NOMO-1 treated with DMSO at 0.1 percent for 48 hours (cell line): ENCODE data around the gene CLDN9.

Experiments used
- DNase-seq: peaks from one replicate; lab custom pipeline; 2025; ENCODE audit not compliant: unreplicated experiment; lab: John Stamatoyannopoulos, UW

Gene CLDN9, protein sequence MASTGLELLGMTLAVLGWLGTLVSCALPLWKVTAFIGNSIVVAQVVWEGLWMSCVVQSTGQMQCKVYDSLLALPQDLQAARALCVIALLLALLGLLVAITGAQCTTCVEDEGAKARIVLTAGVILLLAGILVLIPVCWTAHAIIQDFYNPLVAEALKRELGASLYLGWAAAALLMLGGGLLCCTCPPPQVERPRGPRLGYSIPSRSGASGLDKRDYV

DNA sequence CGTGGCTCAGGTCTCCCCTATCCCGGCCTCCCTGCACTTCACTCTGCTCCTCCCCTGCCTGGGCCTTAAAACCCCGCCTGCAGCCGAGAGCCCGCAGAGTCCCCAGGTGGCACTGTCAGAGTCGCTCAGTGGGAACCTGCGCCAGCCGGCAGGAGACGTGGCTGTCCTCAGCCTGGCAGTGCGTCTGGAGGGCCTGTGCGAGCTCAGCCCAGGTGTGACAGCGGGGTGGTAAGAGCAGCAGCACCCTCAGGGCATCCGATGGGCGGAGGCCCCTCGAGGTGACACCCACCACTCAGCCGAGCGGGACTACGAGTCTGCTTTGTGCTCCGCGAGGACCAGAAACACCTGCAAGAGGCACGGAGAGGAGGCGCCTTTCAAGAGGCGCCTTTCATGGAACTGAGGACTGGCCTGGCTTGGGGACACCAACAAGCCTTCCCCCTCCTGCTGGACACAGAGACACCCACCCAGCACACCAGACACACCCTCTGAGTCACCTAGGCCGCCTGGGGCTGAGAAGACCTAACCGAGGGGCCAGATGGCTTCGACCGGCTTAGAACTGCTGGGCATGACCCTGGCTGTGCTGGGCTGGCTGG lies at the start of gene CLDN9:
TSS of gene CLDN9 (plus strand) at position 96 of the 593 bp plus-strand sequence. CDS start at position 536, 440 bp downstream.
- no peak for DNase-seq

DNA sequence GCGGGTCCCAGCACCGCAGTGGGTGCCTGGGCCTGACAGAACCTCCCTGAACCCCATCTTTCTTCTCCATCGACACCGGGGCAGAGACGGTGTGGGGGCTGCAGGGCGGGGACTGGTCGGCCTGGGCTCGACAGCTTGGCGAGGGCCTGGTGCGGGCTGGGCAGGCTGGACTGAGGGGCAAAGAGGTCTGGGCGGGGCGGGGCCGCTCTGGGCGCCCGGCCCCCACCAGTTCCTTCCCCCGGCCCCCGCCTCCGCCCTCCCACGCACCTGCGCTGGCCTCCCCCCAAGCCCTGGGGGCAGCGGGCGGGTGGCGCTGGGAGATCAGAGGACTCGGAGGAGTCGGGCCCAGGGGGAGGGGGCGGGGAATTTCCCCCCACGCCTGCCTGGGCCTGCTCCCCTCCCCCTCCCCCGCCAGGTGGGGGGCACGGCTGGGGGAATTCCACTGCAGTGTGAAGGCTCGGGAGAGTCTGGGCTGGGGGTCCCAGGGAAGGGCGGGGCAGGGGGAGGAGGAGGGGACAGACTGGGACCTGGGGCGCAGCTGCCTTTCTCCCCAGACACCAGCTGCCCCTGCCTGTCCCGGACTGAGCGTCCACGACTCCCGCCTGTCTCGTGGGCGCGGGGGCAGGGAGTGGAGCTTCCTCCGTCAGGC lies 49.5 kb upstream of the CLDN9 start:
- no peak for DNase-seq

DNA sequence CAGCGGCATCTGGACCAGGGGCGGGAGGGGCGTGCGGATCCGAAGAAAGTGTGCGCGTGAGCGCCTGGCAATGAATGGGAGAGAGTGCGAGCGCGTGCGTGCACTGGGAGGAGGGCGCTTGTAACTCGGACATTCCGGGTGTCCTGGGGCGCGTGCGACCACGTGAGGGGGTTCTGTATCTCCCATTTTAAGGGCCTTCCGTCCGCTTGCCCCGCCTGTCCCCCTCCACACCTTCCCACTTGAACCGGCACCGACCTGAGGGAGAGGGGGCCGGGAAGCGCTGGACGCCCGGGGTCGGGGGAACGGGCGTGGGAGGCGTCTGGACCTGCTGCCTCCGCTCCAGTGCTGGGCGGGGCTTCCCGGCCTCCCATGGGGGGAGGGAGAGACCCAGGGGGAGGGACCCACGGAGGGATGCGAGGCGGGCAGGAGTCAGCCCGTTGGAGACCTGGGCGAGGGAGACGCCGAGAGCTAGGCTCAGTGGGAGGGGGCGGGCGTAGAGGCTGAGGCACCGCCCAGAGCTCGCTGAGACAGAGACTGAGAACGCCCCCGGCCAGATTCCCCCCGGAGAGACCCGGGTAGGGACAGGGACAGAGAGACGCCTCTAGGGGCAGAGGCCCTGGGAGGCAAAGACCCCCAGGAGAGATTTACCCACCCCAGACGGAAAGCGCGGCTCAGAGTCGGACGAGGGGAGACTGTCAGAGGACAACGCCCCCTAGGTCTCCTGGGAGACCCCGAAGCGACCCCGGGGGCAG lies 48.8 kb upstream of the CLDN9 start, which contains the start of gene KREMEN2:
TSS of gene KREMEN2 (plus strand) at position 553 of the 752 bp plus-strand sequence. CDS start 246 bp downstream, outside the sequence.
- DNase-seq = no peak

DNA sequence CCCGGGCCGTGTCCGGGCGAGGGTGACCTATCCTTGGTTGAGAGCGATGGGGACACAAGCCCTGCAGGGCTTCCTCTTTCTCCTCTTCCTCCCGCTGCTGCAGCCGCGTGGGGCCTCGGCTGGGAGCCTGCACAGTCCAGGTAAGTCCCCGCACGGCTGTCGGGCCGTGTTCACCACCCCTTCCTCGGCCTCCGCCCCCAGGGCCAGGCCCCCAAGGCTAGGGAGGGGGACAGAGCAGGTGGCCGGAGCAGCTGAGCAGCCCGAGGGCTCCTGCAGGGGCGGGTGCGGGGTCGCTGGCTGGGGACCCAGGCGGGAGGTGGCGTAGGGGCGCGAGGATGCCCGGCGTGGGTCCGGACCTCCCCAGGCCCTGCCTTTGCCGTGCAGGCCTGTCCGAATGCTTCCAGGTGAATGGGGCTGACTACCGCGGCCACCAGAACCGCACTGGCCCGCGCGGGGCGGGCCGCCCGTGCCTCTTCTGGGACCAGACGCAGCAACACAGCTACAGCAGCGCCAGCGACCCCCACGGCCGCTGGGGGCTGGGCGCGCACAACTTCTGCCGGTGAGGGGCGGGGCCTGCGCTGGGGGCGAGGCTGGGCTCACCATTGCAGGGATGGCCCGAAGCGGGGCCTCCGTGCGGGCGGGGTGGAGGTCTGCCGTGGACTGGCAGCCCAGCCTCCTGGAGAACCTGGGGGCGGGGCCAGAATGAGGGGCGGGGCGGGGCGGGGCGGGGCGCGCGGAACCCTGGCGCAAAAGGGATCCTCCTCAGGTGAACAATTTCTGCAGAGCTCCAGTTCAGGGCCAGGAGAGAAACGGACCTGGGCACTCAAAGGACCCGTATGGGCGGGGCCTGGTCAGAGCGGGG lies 48.0 kb upstream of the CLDN9 start:
- peak; percentile 80 for DNase-seq

DNA sequence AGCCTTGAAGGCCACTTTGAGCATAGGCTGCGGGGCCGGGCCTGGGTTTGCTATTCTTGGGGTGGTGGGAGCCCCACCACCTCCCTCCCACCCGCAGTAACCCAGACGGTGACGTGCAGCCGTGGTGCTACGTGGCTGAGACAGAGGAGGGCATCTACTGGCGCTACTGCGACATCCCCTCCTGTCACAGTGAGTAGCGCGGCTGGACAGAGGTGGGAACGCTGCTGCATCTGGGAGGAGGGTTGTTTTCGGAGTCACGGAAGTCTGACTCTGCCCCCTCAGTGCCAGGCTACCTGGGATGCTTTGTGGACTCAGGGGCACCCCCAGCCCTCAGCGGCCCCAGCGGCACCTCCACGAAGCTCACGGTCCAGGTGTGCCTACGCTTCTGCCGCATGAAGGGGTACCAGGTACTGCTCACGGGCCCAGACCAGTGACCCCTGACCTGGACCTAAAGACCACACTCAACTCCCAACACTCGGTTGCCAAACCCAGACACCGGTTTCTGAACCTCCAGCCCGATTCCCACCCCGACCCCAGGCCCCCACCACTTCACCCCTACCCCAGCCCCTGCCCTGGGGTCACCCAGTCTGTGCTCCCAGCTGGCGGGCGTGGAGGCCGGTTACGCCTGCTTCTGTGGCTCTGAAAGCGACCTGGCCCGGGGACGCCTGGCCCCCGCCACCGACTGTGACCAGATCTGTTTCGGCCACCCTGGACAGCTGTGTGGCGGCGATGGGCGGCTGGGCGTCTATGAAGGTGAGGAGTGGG lies 46.5 kb upstream of the CLDN9 start:
- no peak for DNase-seq

DNA sequence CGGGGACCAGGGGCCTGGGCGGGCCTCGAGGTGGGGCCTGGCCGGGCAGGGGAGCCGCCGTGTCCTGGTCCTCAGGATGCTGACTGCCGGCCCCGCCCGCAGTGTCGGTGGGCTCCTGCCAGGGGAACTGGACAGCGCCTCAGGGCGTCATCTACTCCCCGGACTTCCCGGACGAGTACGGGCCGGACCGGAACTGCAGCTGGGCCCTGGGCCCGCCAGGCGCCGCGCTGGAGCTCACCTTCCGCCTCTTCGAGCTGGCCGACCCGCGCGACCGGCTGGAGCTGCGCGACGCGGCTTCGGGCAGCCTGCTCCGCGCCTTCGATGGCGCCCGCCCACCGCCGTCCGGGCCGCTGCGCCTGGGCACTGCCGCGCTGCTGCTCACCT lies 45.9 kb upstream of the CLDN9 start:
- DNase-seq = no peak

DNA sequence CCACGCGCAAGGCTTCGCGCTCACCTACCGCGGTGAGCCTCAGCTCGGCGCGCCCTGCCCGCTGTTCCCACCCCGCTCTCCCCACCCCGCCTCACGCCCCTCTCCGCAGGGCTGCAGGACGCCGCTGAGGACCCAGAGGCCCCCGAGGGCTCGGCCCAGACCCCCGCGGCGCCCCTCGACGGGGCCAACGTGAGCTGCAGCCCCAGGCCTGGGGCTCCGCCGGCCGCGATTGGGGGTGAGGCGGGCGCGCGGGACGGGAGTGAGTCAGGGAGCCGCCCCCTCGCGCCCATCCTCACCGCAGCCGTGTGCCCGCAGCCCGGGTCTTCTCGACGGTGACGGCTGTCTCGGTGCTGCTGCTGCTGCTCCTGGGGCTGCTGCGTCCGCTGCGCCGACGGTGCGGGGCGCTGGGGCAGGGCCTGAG lies 45.5 kb upstream of the CLDN9 start:
- no peak for DNase-seq

DNA sequence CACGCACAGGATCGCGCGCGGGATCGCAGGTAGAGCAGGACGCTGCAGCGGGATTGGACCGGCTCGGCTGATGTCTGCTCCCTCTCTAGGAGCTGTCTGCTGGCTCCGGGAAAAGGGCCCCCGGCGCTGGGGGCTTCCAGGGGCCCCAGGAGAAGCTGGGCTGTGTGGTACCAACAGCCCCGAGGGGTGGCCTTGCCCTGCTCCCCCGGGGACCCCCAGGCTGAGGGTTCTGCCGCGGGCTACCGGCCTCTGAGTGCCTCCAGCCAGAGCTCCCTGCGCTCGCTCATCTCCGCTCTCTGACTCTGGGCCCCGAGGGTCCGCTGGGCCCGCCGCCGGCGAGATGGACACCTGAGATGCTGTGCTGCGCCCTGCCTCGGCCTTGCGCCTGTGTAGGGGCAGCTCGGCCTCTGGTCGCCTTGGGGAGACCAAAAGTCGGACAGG lies 45.0 kb upstream of the CLDN9 start:
- no peak for DNase-seq

DNA sequence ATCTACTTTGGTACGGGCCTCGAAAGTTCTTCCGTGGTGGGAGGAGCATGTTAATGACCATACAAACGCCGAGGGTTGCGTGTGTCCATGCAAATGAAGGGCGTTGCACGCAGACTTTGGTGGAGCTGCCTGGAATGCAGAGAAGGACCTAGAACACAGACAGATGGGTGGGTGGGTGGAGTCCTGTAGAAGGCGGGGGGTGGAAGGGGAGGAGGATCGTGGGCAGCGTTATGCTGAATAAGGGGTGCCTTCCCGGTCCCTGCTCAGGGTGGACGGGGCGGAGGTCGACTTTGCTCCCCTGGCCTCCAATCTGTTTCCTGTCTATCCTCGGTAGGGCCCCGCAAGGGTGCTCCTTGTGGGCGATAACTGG lies 44.4 kb upstream of the CLDN9 start:
- peak; percentile 65 for DNase-seq

DNA sequence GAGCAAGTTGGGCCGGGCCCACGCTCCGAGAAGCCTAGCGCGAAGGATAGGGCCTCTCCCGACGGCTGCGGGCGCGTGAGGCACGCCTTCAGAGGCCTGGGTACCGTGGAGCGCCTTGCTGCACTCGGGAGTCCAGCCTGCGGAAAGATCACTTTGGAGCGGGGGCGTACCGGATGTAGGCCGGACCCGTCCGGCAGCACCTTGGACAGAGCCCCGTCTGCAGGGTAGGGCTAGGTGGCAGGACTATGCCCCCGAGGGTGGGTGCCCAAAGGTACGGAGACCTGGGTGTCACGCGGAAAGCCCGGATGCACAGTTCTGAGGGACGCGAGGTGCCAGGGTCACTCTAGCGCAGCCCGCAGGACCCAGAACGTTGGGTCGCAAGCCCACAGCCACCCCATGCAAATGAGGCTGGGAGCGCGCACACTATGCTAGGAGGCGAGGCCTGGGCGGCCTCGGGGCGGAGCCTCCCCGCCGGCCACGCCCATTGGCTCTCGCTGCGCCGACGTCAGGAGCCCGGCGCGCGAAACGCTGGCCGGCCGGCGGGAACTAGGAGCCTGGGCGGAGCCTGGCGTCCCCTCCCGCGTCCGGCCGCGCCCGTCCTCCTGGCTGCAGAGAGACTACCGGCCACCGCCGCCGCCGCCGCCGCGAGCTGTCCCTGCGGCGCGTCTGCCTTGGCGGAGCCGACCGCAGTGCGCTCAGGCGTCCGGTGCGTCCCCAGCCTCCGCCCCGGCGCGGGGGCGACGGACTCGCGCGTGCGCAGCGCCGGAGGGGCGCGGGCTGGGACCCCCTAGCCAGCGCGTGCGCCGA lies 43.8 kb upstream of the CLDN9 start, which contains the start of gene PAQR4:
TSS of gene PAQR4 (plus strand) at position 611 of the 807 bp plus-strand sequence. CDS start 327 bp downstream, outside the sequence.
- DNase-seq = peak; percentile 87

DNA sequence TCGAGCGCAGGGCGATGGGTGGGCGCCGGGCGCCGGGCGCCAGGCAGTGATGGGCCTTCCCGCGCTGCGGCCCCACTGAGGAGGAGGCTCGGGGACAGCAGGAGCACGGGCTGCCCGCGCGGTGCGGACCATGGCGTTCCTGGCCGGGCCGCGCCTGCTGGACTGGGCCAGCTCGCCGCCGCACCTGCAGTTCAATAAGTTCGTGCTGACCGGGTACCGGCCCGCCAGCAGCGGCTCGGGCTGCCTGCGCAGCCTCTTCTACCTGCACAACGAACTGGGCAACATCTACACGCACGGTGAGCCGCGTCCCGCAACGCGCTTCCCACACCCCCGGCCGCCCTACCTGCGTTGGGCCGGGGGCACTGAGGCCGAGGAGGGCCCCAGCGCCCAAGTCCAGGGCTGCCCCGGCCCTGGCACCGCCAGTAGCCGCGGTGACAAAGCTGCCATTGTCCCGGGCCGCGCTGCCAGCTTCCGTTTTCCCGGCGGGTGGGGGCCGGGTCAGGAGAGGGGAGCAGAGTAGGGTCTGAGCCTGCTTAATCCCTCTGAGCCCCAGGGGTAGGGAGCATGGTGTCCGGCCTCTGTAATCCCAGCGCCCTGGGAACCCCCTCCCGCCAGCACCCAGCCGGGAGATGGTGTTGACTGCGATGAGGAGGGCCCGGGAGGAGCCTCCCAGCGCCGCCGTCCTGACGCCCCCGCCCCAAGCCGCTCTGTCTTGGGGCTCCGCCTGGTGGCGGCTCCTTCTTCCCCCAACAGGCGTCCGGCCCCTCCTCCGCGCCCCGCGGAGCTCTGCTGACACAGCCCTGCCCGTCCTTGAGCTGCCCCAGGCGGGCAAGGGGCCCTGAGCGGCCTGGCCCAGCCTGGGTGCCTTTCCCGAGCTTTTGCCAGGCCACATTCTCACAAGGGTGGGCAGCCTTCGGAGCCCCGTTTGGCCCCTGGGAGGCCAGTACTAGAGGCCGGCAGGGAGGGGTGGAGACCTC lies 42.9 kb upstream of the CLDN9 start:
- DNase-seq = peak; percentile 81

DNA sequence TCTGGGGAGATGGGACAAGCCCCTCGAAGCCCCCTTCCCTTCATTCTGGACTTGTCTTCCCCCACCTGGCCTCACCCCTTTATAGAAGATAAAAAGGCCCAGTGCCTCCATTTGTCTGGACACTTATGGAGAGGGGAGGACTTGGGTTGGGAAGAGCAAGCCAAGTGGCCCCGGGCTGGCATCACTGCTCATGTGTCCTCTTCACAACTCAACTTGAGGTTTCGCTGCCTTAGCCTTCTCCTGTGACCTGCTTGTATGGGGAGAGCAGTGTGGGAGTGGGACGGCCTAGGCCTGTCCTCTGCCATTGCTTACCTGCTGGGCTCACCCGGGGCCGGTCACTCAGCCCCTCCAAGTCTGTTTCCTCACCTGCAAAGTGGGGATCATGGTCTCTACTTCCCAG lies 42.2 kb upstream of the CLDN9 start:
- no peak for DNase-seq

DNA sequence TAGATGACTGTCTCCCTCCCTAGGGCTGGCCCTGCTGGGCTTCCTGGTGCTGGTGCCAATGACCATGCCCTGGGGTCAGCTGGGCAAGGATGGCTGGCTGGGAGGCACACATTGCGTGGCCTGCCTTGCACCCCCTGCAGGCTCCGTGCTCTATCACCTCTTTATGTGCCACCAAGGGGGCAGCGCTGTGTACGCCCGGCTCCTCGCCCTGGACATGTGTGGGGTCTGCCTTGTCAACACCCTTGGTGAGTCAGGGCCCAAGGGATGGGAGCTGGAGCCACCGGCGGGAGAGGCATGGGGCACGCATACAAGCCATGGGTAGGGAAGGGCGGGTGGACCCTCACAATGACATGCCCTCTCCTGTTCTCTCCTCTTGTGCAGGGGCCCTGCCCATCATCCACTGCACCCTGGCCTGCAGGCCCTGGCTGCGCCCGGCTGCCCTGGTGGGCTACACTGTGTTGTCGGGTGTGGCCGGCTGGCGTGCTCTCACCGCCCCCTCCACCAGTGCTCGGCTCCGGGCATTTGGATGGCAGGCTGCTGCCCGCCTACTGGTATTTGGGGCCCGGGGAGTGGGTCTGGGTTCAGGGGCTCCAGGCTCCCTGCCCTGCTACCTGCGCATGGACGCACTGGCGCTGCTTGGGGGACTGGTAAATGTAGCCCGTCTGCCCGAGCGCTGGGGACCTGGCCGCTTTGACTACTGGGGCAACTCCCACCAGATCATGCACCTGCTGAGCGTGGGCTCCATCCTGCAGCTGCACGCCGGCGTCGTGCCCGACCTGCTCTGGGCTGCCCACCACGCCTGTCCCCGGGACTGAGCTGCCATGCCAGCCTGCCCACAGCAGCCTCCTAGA lies 41.4 kb upstream of the CLDN9 start:
- DNase-seq = no peak

DNA sequence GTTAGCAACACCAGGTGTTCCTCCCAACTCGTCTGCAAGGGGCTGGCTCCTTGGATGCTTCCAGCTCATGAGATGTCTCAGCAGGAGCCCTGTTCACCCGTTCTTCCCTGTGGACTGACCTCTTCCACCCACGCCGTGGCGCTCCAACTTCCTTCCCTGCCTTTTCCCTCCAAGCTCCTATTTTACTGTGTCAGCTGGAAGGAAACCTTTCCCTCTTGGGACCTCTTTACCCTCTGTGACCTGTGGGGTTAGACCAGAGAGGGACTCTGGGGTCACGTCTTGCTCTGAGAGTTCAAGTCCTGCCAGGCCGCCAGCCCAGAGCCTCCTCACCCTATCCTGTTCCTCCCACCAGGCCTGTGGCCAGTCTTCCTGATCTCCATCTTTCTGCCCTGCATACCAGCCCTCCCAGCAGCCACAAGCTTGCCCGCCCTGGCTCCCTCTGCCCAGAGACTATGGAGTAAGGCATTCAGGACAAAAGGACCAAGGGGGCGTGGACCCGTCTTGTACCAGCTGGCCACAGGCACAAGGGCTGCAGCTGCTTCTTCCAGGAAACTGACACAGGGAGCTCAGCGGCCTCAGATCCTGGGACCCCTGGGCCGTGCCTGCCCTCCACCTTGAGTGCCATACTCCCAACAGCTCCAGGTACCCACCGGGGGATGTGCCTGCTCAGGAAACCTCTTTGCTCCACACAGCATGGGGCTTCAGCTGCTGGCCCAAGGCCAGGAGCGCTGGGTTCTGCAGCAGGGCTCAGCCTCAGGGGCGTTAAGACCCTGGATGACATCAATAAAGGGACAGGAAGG lies 40.5 kb upstream of the CLDN9 start:
- DNase-seq = no peak

DNA sequence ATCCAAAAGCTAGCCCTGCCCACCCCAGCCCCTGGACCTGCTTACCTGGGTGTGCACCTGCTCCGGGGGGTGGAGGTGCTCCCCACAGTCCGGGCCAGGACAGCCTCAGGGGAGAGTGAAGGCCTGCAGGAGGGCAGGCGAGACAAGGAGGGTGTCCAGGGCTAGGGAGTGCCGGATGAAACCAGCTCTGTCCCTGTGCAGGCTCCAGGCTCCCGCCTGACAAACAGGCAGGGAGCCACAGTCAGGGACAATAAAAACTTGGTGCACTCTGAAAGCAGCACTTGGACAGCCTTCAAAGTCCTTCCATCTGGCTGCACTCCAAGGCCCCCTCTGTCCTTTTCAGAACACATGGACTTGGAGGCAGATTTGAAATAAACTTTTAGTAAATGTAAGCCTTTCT lies 39.6 kb upstream of the CLDN9 start:
- no peak for DNase-seq
